Subcutaneous adipose tissue (tissue), 4 donors: Measurements from ENCODE around the gene NOTCH1. TPM values are rescaled to one million over a fixed set of nuclear protein-coding genes. Genes with fewer than 3 reads are reported as not detected.

Experiments used
- total RNA-seq, 4 donors: library from RNA; depleted of rRNA; stranded (reverse); fragments of >200 nt; gene quantifications; one replicate each; pipeline ENCODE4 v1.1.0, GENCODE V29; 2016
- TF ChIP-seq, protein P1 (sequence below): fragments of 450-650 bp; IDR thresholded peaks from one replicate; pipeline ENCODE4 v1.5.1; 2016; ENCODE audit warnings: low read depth, mild to moderate bottlenecking, control low read depth, antibody characterized with exemption, moderate library complexity

The NOTCH1 gene
- total RNA-seq, 4 donors from 2014 or later = 18.0 to 94.4 (median 21.3) TPM

GRCh38 chr9:136560586-136560985 lies 14.7 kb upstream of the NOTCH1 start:
- TF ChIP-seq, protein P1, sequence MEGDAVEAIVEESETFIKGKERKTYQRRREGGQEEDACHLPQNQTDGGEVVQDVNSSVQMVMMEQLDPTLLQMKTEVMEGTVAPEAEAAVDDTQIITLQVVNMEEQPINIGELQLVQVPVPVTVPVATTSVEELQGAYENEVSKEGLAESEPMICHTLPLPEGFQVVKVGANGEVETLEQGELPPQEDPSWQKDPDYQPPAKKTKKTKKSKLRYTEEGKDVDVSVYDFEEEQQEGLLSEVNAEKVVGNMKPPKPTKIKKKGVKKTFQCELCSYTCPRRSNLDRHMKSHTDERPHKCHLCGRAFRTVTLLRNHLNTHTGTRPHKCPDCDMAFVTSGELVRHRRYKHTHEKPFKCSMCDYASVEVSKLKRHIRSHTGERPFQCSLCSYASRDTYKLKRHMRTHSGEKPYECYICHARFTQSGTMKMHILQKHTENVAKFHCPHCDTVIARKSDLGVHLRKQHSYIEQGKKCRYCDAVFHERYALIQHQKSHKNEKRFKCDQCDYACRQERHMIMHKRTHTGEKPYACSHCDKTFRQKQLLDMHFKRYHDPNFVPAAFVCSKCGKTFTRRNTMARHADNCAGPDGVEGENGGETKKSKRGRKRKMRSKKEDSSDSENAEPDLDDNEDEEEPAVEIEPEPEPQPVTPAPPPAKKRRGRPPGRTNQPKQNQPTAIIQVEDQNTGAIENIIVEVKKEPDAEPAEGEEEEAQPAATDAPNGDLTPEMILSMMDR = no peak

DNA sequence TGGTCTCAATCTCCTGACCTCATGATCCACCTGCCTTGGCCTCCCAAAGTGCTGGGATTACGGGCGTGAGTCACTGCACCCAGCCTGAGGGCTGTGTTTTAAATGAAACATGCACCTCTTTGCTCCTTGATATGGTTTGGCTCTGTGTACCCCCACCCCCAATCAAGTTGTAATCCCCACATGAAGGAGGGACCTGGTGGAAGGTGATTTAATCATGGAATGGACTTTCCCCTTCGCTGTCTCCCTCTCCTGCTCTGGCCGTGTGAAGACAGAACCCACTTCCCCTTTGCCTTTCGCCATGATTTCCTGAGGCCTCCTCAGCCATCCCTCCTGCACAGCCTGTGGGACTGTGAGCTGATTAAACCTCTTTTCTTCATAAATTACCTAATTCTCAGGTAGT lies 12.5 kb upstream of the NOTCH1 start:
- TF ChIP-seq, protein P1 = no peak

- TF ChIP-seq, protein P1 = no peak
These were observed 11.2 kb upstream of the NOTCH1 start for GRCh38 chr9:136557036-136557435.

DNA sequence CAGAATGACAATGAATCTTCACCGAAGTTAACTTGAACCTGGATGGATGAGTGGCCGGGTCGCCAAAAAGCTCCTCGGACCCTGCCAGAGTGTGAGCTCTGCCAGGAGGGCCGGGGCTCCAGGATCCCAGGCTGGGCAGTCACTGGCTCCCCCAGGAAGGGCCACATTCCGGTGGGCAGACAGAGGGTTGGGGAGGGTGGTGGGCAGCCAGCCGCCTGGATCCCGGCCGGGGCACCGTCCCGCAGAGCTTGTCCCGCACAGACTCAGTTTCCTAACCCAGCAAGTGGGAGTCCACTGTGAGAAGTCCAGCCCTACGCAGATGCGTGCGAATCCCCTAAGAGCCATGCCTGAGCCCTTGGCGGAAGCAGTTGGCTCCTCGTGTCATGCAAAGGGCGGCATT lies 10.3 kb upstream of the NOTCH1 start:
- TF ChIP-seq, protein P1 = no peak

DNA sequence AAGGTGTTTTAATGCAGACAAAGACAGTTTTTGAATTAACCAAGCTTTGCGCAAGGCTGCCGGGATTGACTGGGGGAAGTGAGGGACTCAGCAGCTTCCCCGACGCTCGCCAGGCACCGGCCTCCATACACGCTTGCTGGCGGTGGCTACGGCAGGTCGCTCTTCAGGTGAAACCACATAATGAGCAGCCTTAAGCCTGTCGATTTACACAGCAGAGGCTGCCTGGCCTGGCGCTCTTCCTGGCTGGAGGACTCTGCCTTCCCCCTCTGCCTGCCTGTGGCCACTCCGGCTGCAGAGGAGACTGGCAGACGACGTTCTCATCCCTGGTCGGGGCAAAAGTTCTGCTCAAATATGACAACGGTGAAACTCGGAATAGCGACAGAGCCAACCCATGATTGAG lies 9.0 kb upstream of the NOTCH1 start:
- TF ChIP-seq, protein P1 = no peak

- TF ChIP-seq, protein P1 = no peak
These were observed 7.7 kb upstream of the NOTCH1 start for GRCh38 chr9:136553581-136553980.

DNA sequence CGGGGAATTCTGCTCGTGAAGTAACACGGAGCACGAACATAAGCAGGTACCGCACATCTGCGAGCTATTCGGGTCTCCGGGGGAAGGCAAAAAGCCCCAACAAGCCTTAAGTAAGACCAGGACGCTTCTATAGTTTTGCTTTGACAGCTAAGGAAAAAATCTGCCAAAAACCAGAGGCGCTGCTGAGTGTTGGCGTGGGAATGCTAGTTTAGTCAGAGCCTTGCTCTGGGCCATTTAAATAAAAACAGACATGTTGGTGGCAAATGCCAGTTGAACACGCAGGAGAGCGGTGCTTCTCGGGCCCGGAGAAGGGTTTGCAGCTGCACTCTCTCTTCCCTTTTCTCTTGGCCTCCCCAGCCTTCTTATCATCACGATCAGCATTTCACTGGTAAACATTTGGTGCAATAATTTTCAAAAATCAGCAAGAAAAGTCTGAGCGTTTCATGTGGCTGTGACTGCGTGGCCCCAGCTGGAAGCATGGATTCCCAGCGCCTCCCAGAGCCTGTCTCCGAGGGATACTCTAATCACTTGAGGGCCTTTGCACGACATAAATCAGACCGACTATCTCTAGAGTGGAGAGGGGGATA lies 6.4 kb upstream of the NOTCH1 start:
- TF ChIP-seq, protein P1 = no peak
